ENCODE measurements around the gene MPI. TPM values are rescaled to one million over a fixed set of nuclear protein-coding genes. Genes with fewer than 3 reads are reported as not detected.

MPI gene
- total and polyA plus RNA-seq, 10 of the 15 experiments (the other 5 are each of a cell fraction or from before 2014, with no cell fraction given), result 35.6 to 93.9 (median 44.1) TPM

DNA sequence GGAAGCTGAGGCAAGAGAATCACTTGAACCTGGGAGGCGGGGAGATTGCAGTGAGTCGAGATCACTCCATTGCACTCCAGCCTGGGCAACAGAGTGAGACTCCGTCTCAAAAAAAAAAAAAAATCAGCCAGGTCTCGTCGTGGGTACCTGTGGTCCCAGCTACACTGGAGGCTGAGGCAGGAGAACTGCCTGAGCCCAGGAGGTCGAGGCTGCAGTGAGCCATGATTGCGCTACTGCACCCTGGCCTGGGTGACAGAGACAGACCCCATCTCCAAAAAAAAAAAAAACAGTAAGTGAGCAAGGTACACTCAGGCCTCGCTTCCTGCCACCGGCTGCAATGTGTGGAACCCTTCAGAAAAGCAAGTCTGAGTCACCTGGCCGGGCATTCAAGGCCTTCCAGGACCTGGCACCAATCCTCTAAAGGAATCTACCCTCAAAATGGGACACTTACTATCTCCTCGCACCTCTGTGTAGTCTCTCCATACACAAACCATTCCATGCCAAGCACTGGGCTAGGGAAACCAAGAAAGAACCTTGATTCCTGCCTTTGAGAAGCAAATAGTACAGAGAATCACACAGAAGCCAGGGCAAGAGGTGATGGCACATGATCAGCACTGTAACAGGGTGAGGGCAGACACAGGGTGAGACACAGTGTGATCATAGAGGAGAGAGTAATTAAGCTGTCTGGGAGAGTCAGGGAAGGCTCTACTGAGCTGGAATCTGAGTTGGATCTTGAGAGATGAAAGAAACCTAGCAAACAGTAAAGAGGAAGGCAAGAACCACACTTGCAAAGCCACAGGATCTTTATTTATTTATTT is 26.4 kb upstream of the MPI start:
- no TSS peak for BruUV-seq (replicated peaks)
- Histone ChIP-seq H2AFZ (ENCODE audit: control insufficient read depth, low read depth, low read length) (no peak overlapping the region), H3K9ac (ENCODE audit: control insufficient read depth, insufficient read depth, low read length) (no peak overlapping the region), H3K4me1 (ENCODE audit: control insufficient read depth, insufficient read depth, low read length) (peaks cover 31% of the 10 kb centered on the region), H3K27me3 (replicated peaks in 1 of 2; ENCODE audit: control insufficient read depth in 2 of 2, insufficient read depth in 2 of 2, low read length in 1 of 2) (no peaks in the 10 kb centered on the region), H3K9me3 (replicated peaks; ENCODE audit: control insufficient read depth, insufficient read depth, low read length) (peaks cover 12% of the 10 kb centered on the region), H3K27ac (ENCODE audit: control insufficient read depth, insufficient read depth) (no peak overlapping the region), H4K20me1 (ENCODE audit: control insufficient read depth, insufficient read depth) (peaks cover 3% of the 10 kb centered on the region; the same call in 1 of the 2 replicates), H3K36me3 (ENCODE audit: control insufficient read depth in 2 of 2, insufficient read depth in 2 of 2, low read length in 1 of 2) (peaks cover 2 to 18% of the 10 kb centered on the region in 2 experiments; a peak in 3 of 4 replicates), H3K79me2 (ENCODE audit: control insufficient read depth, insufficient read depth, low read length) (peaks cover 60% of the 10 kb centered on the region), H3K4me2 (ENCODE audit: control insufficient read depth, insufficient read depth) (no peak overlapping the region), H3K4me3 (no peak overlapping the region)
- in situ Hi-C loops (cut with MboI), result no loop called here
- no peak for FAIRE-seq
- WGBS (ENCODE audit: insufficient coverage, insufficient replicate concordance, low lambda C conversion rate, missing lambda C conversion rate), result 81% methylated on average over 11 of the region's 11 CpGs
- TF ChIP-seq, protein P1, sequence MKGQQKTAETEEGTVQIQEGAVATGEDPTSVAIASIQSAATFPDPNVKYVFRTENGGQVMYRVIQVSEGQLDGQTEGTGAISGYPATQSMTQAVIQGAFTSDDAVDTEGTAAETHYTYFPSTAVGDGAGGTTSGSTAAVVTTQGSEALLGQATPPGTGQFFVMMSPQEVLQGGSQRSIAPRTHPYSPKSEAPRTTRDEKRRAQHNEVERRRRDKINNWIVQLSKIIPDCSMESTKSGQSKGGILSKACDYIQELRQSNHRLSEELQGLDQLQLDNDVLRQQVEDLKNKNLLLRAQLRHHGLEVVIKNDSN (IDR thresholded peaks at IDR 0.05; ENCODE audit: borderline replicate concordance, extremely low read length, insufficient read depth, low read depth, low read length), result no peak
- TF ChIP-seq MTA3 (IDR thresholded peaks at IDR 0.05; ENCODE audit: borderline replicate concordance, low read length), result no peak
- no peak for TF ChIP-seq CHD1 (IDR thresholded peaks at IDR 0.05; ENCODE audit: low read depth, low read length)
- no peak for TF ChIP-seq CBX5 (IDR thresholded peaks at IDR 0.05; ENCODE audit: low read depth)
- TF ChIP-seq, protein P2, sequence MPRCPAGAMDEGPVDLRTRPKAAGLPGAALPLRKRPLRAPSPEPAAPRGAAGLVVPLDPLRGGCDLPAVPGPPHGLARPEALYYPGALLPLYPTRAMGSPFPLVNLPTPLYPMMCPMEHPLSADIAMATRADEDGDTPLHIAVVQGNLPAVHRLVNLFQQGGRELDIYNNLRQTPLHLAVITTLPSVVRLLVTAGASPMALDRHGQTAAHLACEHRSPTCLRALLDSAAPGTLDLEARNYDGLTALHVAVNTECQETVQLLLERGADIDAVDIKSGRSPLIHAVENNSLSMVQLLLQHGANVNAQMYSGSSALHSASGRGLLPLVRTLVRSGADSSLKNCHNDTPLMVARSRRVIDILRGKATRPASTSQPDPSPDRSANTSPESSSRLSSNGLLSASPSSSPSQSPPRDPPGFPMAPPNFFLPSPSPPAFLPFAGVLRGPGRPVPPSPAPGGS (IDR thresholded peaks at IDR 0.05; ENCODE audit: borderline replicate concordance, insufficient read depth, low read depth, low read length, poor library complexity, severe bottlenecking), result no peak
- no peak for TF ChIP-seq TCF12 (IDR thresholded peaks at IDR 0.05; ENCODE audit: low read depth, low read length)
- TF ChIP-seq, protein P3, sequence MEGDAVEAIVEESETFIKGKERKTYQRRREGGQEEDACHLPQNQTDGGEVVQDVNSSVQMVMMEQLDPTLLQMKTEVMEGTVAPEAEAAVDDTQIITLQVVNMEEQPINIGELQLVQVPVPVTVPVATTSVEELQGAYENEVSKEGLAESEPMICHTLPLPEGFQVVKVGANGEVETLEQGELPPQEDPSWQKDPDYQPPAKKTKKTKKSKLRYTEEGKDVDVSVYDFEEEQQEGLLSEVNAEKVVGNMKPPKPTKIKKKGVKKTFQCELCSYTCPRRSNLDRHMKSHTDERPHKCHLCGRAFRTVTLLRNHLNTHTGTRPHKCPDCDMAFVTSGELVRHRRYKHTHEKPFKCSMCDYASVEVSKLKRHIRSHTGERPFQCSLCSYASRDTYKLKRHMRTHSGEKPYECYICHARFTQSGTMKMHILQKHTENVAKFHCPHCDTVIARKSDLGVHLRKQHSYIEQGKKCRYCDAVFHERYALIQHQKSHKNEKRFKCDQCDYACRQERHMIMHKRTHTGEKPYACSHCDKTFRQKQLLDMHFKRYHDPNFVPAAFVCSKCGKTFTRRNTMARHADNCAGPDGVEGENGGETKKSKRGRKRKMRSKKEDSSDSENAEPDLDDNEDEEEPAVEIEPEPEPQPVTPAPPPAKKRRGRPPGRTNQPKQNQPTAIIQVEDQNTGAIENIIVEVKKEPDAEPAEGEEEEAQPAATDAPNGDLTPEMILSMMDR (IDR thresholded peaks at IDR 0.05 in 2 of 3, conservative IDR thresholded peaks at IDR 0.05 in 1 of 3; ENCODE audit: control insufficient read depth in 2 of 3, extremely low read depth in 1 of 3, insufficient read depth in 1 of 3, low read depth in 3 of 3, low read length in 3 of 3), result no peak
- no peak for TF ChIP-seq HDAC2 (IDR thresholded peaks at IDR 0.05)
- TF ChIP-seq CBFB (IDR thresholded peaks at IDR 0.05; ENCODE audit: low read depth), result no peak
- TF ChIP-seq STAT1 (conservative IDR thresholded peaks at IDR 0.05), result no peak
- TF ChIP-seq STAT3 (IDR thresholded peaks at IDR 0.05; ENCODE audit: low read depth, low read length), result no peak
- no peak for TF ChIP-seq YY1 (IDR thresholded peaks at IDR 0.05; ENCODE audit: low read depth, low read length)
- TF ChIP-seq SP1 (IDR thresholded peaks at IDR 0.05; ENCODE audit: low read depth, low read length), result no peak
- no peak for TF ChIP-seq NBN (IDR thresholded peaks at IDR 0.05)
- no peak for TF ChIP-seq CBX3 (IDR thresholded peaks at IDR 0.05; ENCODE audit: borderline replicate concordance, low read depth)
- RAD21 ChIA-PET (ENCODE audit: unreplicated experiment), result interaction anchor here (0.5 kb wide), 1 partner anchor 485 kb away, joined by 4 read pairs; no protein-coding TSS in a partner anchor
- SMC1A ChIA-PET (ENCODE audit: uncharacterized antibody, unreplicated experiment), result no interaction called here
- CTCF ChIA-PET, result interaction anchor here (1.1 kb wide), 1 partner anchor 38 kb away, joined by 3 read pairs; no protein-coding TSS in a partner anchor
- ATAC-seq, result no peak
- intact Hi-C loops (cut with micrococcal nuclease; ENCODE audit: unreplicated experiment), result no loop called here
- DNase-seq (ENCODE audit: low read depth, low spot score), result no peak
- POLR2A ChIA-PET, result interaction anchor here (1.2 kb wide), 1 partner anchor 43 kb away, joined by 3 read pairs; the partner anchor contains the start of gene FAM219B

Measured in GM12878 (cell line).